WTC11 (cell line): ENCODE data around the gene ANKRD1. TPM values are rescaled to one million over a fixed set of nuclear protein-coding genes. Genes with fewer than 3 reads are reported as not detected.
"Not testable (repeated sequence)": the region's sequence is repeated elsewhere in the genome, so short reads cannot be mapped to it uniquely, and the experiment has no call there.

ENCODE experiments used
- ATAC-seq: fragments of 200-7000 bp; cut with Tn5 transposase; 2 replicates; pipeline ENCODE4 v1.10.0; 2021; ENCODE audit warnings: mild to moderate bottlenecking, moderate library complexity
- CTCF ChIA-PET: fragments of 300-600 bp; sonication (Branson Sonifier 250); formaldehyde crosslinking; loops from one replicate; lab custom pipeline; 2021; ENCODE audit warnings: antibody characterized with exemption; lab: Charles Lee
- POLR2A ChIA-PET: fragments of 350-600 bp; sonication (Branson Sonifier 250); formaldehyde crosslinking; loops from one replicate; lab custom pipeline; 2021; ENCODE audit warnings: antibody characterized with exemption; lab: Charles Lee
- DNase-seq: peaks from one replicate; pipeline ENCODE4 v3.0.0; 2021; ENCODE audit warnings: low spot score
- H3K27ac Mint-ChIP-seq: 2 replicates; pipeline ENCODE4 v1.8.0; 2021; ENCODE audit warnings: mixed read lengths
- H3K27me3 Mint-ChIP-seq: 2 replicates; pipeline ENCODE4 v1.8.0; 2021; ENCODE audit warnings: low read depth, mild to moderate bottlenecking, moderate library complexity, mixed read lengths
- H3K36me3 Mint-ChIP-seq: 2 replicates; pipeline ENCODE4 v1.8.0; 2021; ENCODE audit warnings: mixed read lengths
- H3K4me1 Mint-ChIP-seq: 2 replicates; pipeline ENCODE4 v1.8.0; 2022; ENCODE audit warnings: mixed read lengths
- H3K4me3 Mint-ChIP-seq: 2 replicates; pipeline ENCODE4 v1.8.0; 2021; ENCODE audit warnings: mild to moderate bottlenecking, moderate library complexity, mixed read lengths
- H3K9me3 Mint-ChIP-seq: 2 replicates; pipeline ENCODE4 v1.8.0; 2021; ENCODE audit warnings: mixed read lengths
- CDX4 ChIP-seq: fragments of 250-450 bp; sonication (Bioruptor Pico); IDR thresholded peaks from 2 replicates; pipeline ENCODE4 v1.9.0; 2021; ENCODE audit warnings: moderate library complexity, mild to moderate bottlenecking, inconsistent platforms, borderline replicate concordance
- GRHL2 ChIP-seq: fragments of 250-450 bp; sonication (Bioruptor Pico); IDR thresholded peaks from 2 replicates; pipeline ENCODE4 v1.8.0; 2022; ENCODE audit warnings: mild to moderate bottlenecking, moderate library complexity; ENCODE audit not compliant: insufficient replicate concordance, severe bottlenecking
- JUN ChIP-seq: sonication (generic); formaldehyde crosslinking; IDR thresholded peaks from 2 replicates; pipeline ENCODE4 v1.8.0; 2023; ENCODE audit warnings: mild to moderate bottlenecking, missing genetic modification reagents
- MXD4 ChIP-seq: fragments of 250-450 bp; sonication (Bioruptor Pico); IDR thresholded peaks from 2 replicates; pipeline ENCODE4 v1.8.0; 2021; ENCODE audit warnings: mild to moderate bottlenecking, moderate library complexity, borderline replicate concordance
- NR3C1 ChIP-seq: sonication (generic); formaldehyde crosslinking; conservative IDR thresholded peaks from 2 replicates; pipeline ENCODE4 v1.8.1; 2023; ENCODE audit warnings: low read depth, mild to moderate bottlenecking, missing genetic modification reagents
- RELA ChIP-seq: sonication (generic); formaldehyde crosslinking; IDR thresholded peaks from 2 replicates; pipeline ENCODE4 v1.8.1; 2022; ENCODE audit warnings: missing genetic modification reagents, mild to moderate bottlenecking, borderline replicate concordance
- SMAD3 ChIP-seq: sonication (generic); formaldehyde crosslinking; IDR thresholded peaks from 2 replicates; pipeline ENCODE4 v1.8.0; 2022; ENCODE audit warnings: missing genetic modification reagents, mild to moderate bottlenecking, borderline replicate concordance
- ZBTB21 ChIP-seq: sonication (generic); formaldehyde crosslinking; IDR thresholded peaks from 2 replicates; pipeline ENCODE4 v1.8.1; 2023; ENCODE audit warnings: mild to moderate bottlenecking, missing genetic modification reagents, borderline replicate concordance
- total RNA-seq: library from RNA; stranded (reverse); gene quantifications from 3 replicates; pipeline ENCODE4 v1.2.3, GENCODE V29; 2021
- TF ChIP-seq, protein P1 (sequence below): sonication (generic); formaldehyde crosslinking; IDR thresholded peaks from 2 replicates; pipeline ENCODE4 v1.8.0; 2023; ENCODE audit warnings: missing genetic modification reagents
- TF ChIP-seq, protein P2 (sequence below): sonication (generic); formaldehyde crosslinking; IDR thresholded peaks from 2 replicates; pipeline ENCODE4 v1.8.0; 2022; ENCODE audit warnings: mild to moderate bottlenecking, missing genetic modification reagents
- TF ChIP-seq, protein P3 (sequence below): sonication (generic); formaldehyde crosslinking; IDR thresholded peaks from 2 replicates; pipeline ENCODE4 v1.8.1; 2022; ENCODE audit warnings: missing genetic modification reagents, borderline replicate concordance
- TF ChIP-seq, protein P4 (sequence below): sonication (generic); formaldehyde crosslinking; IDR thresholded peaks from 2 replicates; pipeline ENCODE4 v1.8.1; 2022; ENCODE audit warnings: mild to moderate bottlenecking, missing genetic modification reagents, moderate library complexity, borderline replicate concordance
- TF ChIP-seq, protein P5 (sequence below): fragments of 250-450 bp; sonication (Bioruptor Pico); IDR thresholded peaks from 2 replicates; pipeline ENCODE4 v1.9.0; 2021; ENCODE audit warnings: mild to moderate bottlenecking
- TF ChIP-seq, protein P6 (sequence below): sonication (generic); formaldehyde crosslinking; IDR thresholded peaks from 2 replicates; pipeline ENCODE4 v1.8.1; 2023; ENCODE audit warnings: mild to moderate bottlenecking, missing genetic modification reagents, moderate library complexity
- TF ChIP-seq, protein P7 (sequence below): sonication (generic); formaldehyde crosslinking; IDR thresholded peaks from 2 replicates; pipeline ENCODE4 v1.8.1; 2023; ENCODE audit warnings: mild to moderate bottlenecking, missing genetic modification reagents

Gene ANKRD1
- total RNA-seq, 1 experiment from 2014 or later = not detected

DNA sequence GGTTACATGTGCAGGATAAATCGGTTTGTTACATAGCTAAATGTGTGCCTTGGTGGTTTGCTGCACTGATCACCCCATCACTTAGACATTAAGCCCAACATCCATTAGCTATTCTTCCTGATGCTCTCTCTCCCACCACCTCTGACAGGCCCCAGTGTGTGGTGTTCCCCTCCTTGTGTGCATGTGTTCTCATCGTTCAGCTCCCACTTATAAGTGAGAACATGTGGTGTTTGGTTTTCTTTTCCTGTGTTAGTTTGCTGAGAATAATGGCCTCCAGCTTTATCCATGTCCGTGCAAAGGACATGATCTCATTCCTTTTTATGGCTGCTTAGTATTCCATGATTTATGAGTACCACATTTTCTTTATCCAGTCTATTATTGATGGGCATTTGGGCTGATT is 22.1 kb upstream of the ANKRD1 start:
- CTCF ChIA-PET, H3K9me3 Mint-ChIP-seq, H3K4me3 Mint-ChIP-seq, POLR2A ChIA-PET, ATAC-seq, H3K4me1 Mint-ChIP-seq, H3K36me3 Mint-ChIP-seq, DNase-seq, H3K27ac Mint-ChIP-seq: not testable (repeated sequence)
- H3K27me3 Mint-ChIP-seq = peaks cover 93% of the 10 kb centered on the region

- Mint-ChIP-seq H3K27me3 (peaks cover 96% of the 10 kb centered on the region), H3K36me3 (no peaks in the 10 kb centered on the region), H3K9me3 (no peaks in the 10 kb centered on the region), H3K4me1 (peaks cover 3% of the 10 kb centered on the region; the same call in 1 of the 2 replicates), H3K27ac (no peak overlapping the region), H3K4me3 (no peak overlapping the region)
- DNase-seq (no peak), ATAC-seq (peak; percentile 43; the same call in 1 of the 2 replicates)
- ChIA-PET CTCF (no interaction called here), POLR2A (no interaction called here)
- TF ChIP-seq, protein P1, sequence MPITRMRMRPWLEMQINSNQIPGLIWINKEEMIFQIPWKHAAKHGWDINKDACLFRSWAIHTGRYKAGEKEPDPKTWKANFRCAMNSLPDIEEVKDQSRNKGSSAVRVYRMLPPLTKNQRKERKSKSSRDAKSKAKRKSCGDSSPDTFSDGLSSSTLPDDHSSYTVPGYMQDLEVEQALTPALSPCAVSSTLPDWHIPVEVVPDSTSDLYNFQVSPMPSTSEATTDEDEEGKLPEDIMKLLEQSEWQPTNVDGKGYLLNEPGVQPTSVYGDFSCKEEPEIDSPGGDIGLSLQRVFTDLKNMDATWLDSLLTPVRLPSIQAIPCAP = no peak
- TF ChIP-seq, protein P2, sequence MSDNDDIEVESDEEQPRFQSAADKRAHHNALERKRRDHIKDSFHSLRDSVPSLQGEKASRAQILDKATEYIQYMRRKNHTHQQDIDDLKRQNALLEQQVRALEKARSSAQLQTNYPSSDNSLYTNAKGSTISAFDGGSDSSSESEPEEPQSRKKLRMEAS (CRISPR knock-in tag) = no peak
- TF ChIP-seq, protein P3, sequence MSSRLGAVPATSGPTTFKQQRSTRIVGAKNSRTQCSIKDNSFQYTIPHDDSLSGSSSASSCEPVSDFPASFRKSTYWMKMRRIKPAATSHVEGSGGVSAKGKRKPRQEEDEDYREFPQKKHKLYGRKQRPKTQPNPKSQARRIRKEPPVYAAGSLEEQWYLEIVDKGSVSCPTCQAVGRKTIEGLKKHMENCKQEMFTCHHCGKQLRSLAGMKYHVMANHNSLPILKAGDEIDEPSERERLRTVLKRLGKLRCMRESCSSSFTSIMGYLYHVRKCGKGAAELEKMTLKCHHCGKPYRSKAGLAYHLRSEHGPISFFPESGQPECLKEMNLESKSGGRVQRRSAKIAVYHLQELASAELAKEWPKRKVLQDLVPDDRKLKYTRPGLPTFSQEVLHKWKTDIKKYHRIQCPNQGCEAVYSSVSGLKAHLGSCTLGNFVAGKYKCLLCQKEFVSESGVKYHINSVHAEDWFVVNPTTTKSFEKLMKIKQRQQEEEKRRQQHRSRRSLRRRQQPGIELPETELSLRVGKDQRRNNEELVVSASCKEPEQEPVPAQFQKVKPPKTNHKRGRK (CRISPR knock-in tag) = no peak
- TF ChIP-seq GRHL2 (CRISPR knock-in tag) = no peak
- TF ChIP-seq SMAD3 (CRISPR knock-in tag) = no peak
- no peak for TF ChIP-seq JUN
Measured at GRCh38 chr10:90939648-90940047, 18.8 kb upstream of the ANKRD1 start.

GRCh38 chr10:90939116-90939515 is 18.2 kb upstream of the ANKRD1 start:
- Mint-ChIP-seq H3K27ac (no peak overlapping the region), H3K36me3 (no peaks in the 10 kb centered on the region), H3K27me3 (peaks cover 96% of the 10 kb centered on the region), H3K4me3 (no peak overlapping the region), H3K9me3 (no peaks in the 10 kb centered on the region)
- CTCF ChIA-PET = interaction anchor here (0.5 kb wide), 1 partner anchor 32 kb away, joined by 3 read pairs; no protein-coding TSS in a partner anchor
- TF ChIP-seq, protein P4, sequence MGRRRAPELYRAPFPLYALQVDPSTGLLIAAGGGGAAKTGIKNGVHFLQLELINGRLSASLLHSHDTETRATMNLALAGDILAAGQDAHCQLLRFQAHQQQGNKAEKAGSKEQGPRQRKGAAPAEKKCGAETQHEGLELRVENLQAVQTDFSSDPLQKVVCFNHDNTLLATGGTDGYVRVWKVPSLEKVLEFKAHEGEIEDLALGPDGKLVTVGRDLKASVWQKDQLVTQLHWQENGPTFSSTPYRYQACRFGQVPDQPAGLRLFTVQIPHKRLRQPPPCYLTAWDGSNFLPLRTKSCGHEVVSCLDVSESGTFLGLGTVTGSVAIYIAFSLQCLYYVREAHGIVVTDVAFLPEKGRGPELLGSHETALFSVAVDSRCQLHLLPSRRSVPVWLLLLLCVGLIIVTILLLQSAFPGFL = no peak
- no peak for TF ChIP-seq ZBTB21 (CRISPR knock-in tag)
- TF ChIP-seq, protein P5, sequence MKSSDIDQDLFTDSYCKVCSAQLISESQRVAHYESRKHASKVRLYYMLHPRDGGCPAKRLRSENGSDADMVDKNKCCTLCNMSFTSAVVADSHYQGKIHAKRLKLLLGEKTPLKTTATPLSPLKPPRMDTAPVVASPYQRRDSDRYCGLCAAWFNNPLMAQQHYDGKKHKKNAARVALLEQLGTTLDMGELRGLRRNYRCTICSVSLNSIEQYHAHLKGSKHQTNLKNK (CRISPR knock-in tag) = no peak
- TF ChIP-seq, all 79 proteins: peak for 0
- ATAC-seq (no peak), DNase-seq (no peak)
- peaks cover 3% of the 10 kb centered on the region; the same call in 1 of the 2 replicates for H3K4me1 Mint-ChIP-seq
- POLR2A ChIA-PET = no interaction called here

DNA sequence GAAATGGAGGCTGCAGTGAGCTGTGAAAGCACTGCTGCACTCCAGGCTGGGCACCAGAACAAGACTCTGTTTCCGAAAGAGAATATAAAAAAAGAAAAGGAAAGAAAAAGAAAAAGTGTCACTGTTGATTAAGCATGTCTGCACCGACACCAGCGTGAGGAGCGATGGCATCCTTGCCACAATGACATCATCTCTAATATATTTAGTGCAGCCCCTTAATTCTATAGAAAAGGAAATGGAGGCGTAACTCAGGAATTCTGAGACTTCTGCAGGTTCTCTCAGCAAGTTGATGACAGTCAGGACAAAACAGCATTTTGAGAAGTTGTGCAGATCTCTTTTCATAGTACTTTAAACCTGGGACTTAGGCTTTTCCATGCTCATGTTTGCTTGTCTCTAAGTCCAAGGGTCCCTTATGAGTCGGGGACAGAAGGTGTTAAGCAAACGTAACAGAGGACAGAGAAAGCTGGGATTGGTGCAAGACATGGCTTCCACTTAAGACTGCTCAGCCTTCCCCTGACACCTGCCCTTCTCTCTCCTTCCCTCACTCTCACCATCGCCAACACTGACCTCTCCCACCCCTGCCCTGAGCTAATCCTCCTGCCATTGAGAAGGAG is 16.9 kb upstream of the ANKRD1 start:
- Mint-ChIP-seq H3K27me3 (peaks cover 96% of the 10 kb centered on the region), H3K4me1 (peaks cover 3% of the 10 kb centered on the region; the same call in 1 of the 2 replicates), H3K4me3 (no peak overlapping the region), H3K9me3 (no peaks in the 10 kb centered on the region), H3K27ac (no peak overlapping the region), H3K36me3 (no peaks in the 10 kb centered on the region)
- ChIA-PET CTCF (no interaction called here), POLR2A (no interaction called here)
- no peak for ATAC-seq
- DNase-seq = no peak
- TF ChIP-seq, protein P6, sequence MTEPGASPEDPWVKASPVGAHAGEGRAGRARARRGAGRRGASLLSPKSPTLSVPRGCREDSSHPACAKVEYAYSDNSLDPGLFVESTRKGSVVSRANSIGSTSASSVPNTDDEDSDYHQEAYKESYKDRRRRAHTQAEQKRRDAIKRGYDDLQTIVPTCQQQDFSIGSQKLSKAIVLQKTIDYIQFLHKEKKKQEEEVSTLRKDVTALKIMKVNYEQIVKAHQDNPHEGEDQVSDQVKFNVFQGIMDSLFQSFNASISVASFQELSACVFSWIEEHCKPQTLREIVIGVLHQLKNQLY (CRISPR knock-in tag) = no peak
- TF ChIP-seq NR3C1 (CRISPR knock-in tag) = no peak
- no peak for TF ChIP-seq RELA (CRISPR knock-in tag)
- no peak for TF ChIP-seq CDX4
- no peak for TF ChIP-seq MXD4 (CRISPR knock-in tag)
- TF ChIP-seq, protein P7, sequence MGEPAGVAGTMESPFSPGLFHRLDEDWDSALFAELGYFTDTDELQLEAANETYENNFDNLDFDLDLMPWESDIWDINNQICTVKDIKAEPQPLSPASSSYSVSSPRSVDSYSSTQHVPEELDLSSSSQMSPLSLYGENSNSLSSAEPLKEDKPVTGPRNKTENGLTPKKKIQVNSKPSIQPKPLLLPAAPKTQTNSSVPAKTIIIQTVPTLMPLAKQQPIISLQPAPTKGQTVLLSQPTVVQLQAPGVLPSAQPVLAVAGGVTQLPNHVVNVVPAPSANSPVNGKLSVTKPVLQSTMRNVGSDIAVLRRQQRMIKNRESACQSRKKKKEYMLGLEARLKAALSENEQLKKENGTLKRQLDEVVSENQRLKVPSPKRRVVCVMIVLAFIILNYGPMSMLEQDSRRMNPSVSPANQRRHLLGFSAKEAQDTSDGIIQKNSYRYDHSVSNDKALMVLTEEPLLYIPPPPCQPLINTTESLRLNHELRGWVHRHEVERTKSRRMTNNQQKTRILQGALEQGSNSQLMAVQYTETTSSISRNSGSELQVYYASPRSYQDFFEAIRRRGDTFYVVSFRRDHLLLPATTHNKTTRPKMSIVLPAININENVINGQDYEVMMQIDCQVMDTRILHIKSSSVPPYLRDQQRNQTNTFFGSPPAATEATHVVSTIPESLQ = no peak
